ENCODE results near the gene PRM2.
A peak's percentile ranks its signal among the peaks of the same experiment; 100 is the strongest.

Gene PRM2

DNA sequence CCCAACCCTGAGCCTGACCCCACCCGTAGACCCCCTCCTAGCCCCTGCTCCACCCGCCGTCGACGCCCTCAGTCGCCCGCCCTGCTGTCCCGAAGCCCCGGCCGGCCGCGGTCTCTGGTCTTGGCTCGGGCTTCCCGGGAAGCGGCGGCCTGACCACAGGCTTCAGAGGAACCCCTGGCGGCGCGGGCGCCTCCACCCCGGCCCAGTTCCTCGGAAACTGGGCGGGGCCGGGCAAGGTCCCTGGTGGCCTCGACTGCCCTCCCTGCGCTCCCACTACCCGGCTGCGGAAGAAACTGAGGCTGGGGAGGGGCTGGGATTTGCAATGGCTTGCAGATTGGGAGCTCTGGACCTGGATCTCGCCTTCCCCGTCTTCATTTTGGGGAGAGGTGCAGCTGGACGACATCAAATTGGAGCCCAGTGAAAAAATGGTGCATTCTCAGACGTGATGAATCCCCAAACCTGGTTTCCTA, 19.6 kb downstream of the PRM2 start:
- H3K9me3 ChIP-seq (ENCODE audit: control insufficient read depth, insufficient read depth, low read depth, low read length): no peaks in the 10 kb centered on the region
- H3K4me1 ChIP-seq (ENCODE audit: control insufficient read depth, insufficient read depth, low read length): peaks cover 5% of the 10 kb centered on the region; the same call in 1 of the 2 replicates
- CTCF ChIA-PET: interaction anchor here (0.7 to 6.8 kb wide), 21 partner anchors 10 to 303 kb away, joined by 3 to 58 read pairs (median 4); partner anchors contain the start of gene PRM2
- H3K27ac ChIP-seq (ENCODE audit: extremely low read depth, low read depth, low read length): peak overlapping the region; percentile 70; the same call in 1 of the 2 replicates
- POLR2A ChIA-PET: interaction anchor here (0.6 to 2.5 kb wide), 40 partner anchors 12 to 334 kb away, joined by 3 to 19 read pairs (median 6); partner anchors contain the start of genes CLEC16A, DEXI, PRM2 and PRM3
- peak overlapping the region; percentile 72 for H3K4me3 ChIP-seq (ENCODE audit: low read depth, low read length)
- H3K36me3 ChIP-seq (ENCODE audit: control insufficient read depth in 2 of 2, insufficient read depth in 1 of 2, low read length in 2 of 2): no peaks in the 10 kb centered on the region
- TF ChIP-seq ZNF501 (tag by site-specific recombination; IDR thresholded peaks at IDR 0.05) (no peak), TRIM28 (IDR thresholded peaks at IDR 0.05; ENCODE audit: borderline replicate concordance, low read length) (no peak), ZNF747 (tag by site-specific recombination; IDR thresholded peaks at IDR 0.05) (no peak), ZNF518A (tag by site-specific recombination; conservative IDR thresholded peaks at IDR 0.05; ENCODE audit: low read depth) (no peak), ZNF561 (tag by site-specific recombination; IDR thresholded peaks at IDR 0.05; ENCODE audit: borderline replicate concordance) (no peak), PRDM2 (tag by site-specific recombination; IDR thresholded peaks at IDR 0.05; ENCODE audit: borderline replicate concordance) (no peak), SCRT2 (tag by site-specific recombination; IDR thresholded peaks at IDR 0.05) (no peak), SALL2 (tag by site-specific recombination; IDR thresholded peaks at IDR 0.05; ENCODE audit: borderline replicate concordance) (no peak), PRDM1 (tag by site-specific recombination; IDR thresholded peaks at IDR 0.05) (no peak), BCL11A (tag by site-specific recombination; IDR thresholded peaks at IDR 0.05; ENCODE audit: low read depth) (no peak), ZNF843 (tag by site-specific recombination; IDR thresholded peaks at IDR 0.05) (no peak), OSR2 (tag by site-specific recombination; IDR thresholded peaks at IDR 0.05) (no peak), MZF1 (tag by site-specific recombination; IDR thresholded peaks at IDR 0.05; ENCODE audit: borderline replicate concordance) (no peak), ZNF140 (tag by site-specific recombination; IDR thresholded peaks at IDR 0.05) (no peak), ZNF530 (tag by site-specific recombination; IDR thresholded peaks at IDR 0.05; ENCODE audit: low read depth) (no peak)
- TF ChIP-seq, protein P1, sequence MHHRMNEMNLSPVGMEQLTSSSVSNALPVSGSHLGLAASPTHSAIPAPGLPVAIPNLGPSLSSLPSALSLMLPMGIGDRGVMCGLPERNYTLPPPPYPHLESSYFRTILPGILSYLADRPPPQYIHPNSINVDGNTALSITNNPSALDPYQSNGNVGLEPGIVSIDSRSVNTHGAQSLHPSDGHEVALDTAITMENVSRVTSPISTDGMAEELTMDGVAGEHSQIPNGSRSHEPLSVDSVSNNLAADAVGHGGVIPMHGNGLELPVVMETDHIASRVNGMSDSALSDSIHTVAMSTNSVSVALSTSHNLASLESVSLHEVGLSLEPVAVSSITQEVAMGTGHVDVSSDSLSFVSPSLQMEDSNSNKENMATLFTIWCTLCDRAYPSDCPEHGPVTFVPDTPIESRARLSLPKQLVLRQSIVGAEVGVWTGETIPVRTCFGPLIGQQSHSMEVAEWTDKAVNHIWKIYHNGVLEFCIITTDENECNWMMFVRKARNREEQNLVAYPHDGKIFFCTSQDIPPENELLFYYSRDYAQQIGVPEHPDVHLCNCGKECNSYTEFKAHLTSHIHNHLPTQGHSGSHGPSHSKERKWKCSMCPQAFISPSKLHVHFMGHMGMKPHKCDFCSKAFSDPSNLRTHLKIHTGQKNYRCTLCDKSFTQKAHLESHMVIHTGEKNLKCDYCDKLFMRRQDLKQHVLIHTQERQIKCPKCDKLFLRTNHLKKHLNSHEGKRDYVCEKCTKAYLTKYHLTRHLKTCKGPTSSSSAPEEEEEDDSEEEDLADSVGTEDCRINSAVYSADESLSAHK (tag by site-specific recombination; IDR thresholded peaks at IDR 0.05): no peak
- TF ChIP-seq, protein P2, sequence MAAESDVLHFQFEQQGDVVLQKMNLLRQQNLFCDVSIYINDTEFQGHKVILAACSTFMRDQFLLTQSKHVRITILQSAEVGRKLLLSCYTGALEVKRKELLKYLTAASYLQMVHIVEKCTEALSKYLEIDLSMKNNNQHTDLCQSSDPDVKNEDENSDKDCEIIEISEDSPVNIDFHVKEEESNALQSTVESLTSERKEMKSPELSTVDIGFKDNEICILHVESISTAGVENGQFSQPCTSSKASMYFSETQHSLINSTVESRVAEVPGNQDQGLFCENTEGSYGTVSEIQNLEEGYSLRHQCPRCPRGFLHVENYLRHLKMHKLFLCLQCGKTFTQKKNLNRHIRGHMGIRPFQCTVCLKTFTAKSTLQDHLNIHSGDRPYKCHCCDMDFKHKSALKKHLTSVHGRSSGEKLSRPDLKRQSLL (tag by site-specific recombination; IDR thresholded peaks at IDR 0.05): no peak
- TF ChIP-seq, protein P3, sequence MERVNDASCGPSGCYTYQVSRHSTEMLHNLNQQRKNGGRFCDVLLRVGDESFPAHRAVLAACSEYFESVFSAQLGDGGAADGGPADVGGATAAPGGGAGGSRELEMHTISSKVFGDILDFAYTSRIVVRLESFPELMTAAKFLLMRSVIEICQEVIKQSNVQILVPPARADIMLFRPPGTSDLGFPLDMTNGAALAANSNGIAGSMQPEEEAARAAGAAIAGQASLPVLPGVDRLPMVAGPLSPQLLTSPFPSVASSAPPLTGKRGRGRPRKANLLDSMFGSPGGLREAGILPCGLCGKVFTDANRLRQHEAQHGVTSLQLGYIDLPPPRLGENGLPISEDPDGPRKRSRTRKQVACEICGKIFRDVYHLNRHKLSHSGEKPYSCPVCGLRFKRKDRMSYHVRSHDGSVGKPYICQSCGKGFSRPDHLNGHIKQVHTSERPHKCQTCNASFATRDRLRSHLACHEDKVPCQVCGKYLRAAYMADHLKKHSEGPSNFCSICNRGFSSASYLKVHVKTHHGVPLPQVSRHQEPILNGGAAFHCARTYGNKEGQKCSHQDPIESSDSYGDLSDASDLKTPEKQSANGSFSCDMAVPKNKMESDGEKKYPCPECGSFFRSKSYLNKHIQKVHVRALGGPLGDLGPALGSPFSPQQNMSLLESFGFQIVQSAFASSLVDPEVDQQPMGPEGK (tag by site-specific recombination; IDR thresholded peaks at IDR 0.05): 0 out of 2 replicates have a peak, but pooled peaks have one; percentile 9
- TF ChIP-seq, protein P4, sequence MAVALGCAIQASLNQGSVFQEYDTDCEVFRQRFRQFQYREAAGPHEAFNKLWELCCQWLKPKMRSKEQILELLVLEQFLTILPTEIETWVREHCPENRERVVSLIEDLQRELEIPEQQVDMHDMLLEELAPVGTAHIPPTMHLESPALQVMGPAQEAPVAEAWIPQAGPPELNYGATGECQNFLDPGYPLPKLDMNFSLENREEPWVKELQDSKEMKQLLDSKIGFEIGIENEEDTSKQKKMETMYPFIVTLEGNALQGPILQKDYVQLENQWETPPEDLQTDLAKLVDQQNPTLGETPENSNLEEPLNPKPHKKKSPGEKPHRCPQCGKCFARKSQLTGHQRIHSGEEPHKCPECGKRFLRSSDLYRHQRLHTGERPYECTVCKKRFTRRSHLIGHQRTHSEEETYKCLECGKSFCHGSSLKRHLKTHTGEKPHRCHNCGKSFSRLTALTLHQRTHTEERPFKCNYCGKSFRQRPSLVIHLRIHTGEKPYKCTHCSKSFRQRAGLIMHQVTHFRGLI (tag by site-specific recombination; IDR thresholded peaks at IDR 0.05): peak; percentile 89

Measured in HEK293 (cell line).